SU-DHL-6 (cell line): ENCODE data around the gene CSRNP3.

ENCODE experiments used
- H2AFZ ChIP-seq: fragments of 200-600 bp; sonication (generic); 2 replicates; pipeline ENCODE4 v1.6.1; 2014; ENCODE audit warnings: low read depth, mild to moderate bottlenecking, moderate library complexity, mixed read lengths, antibody characterized with exemption, low read length; ENCODE audit not compliant: severe bottlenecking
- H3F3A ChIP-seq: fragments of 200-600 bp; shearing (Covaris generic); 2 replicates; pipeline ENCODE4 v1.6.0; 2016; ENCODE audit warnings: antibody characterized with exemption, mild to moderate bottlenecking; ENCODE audit not compliant: insufficient read depth
- H3K27ac ChIP-seq: fragments of 200-600 bp; sonication (generic); 2 replicates; pipeline ENCODE4 v1.5.1; 2016; ENCODE audit warnings: low read depth, mild to moderate bottlenecking, low read length, moderate library complexity, mixed read lengths
- H3K27me3 ChIP-seq: fragments of 200-600 bp; sonication (generic), shearing (Covaris generic); 2 replicates; pipeline ENCODE4 v1.6.0; 2014; ENCODE audit warnings: mild to moderate bottlenecking, low read length
- H3K36me3 ChIP-seq: fragments of 200-600 bp; sonication (generic); 2 replicates; pipeline ENCODE4 v1.6.1; 2014; ENCODE audit warnings: mild to moderate bottlenecking, low read length, mixed read lengths
- H3K4me2 ChIP-seq: fragments of 300-600, 200-600 bp; shearing (Covaris generic), sonication (generic); 2 replicates; pipeline ENCODE4 v1.6.0; 2014; ENCODE audit warnings: low read length, low read depth, mild to moderate bottlenecking; ENCODE audit not compliant: poor library complexity, severe bottlenecking
- H3K4me3 ChIP-seq: fragments of 200-600 bp; sonication (generic); 2 replicates; pipeline ENCODE4 v1.5.1; 2014; ENCODE audit warnings: antibody characterized with exemption, low read length, mild to moderate bottlenecking, mixed read lengths; ENCODE audit not compliant: insufficient read depth, poor library complexity, severe bottlenecking
- H3K79me2 ChIP-seq: fragments of 200-600 bp; sonication (generic); 2 replicates; pipeline ENCODE4 v1.6.1; 2014; ENCODE audit warnings: mild to moderate bottlenecking, low read length, moderate library complexity; ENCODE audit not compliant: insufficient read depth
- H3K9ac ChIP-seq: fragments of 200-600 bp; sonication (generic); 2 replicates; pipeline ENCODE4 v1.7.0; 2014; ENCODE audit warnings: mild to moderate bottlenecking, low read length
- H3K9me2 ChIP-seq: fragments of 200-600 bp; sonication (generic); replicated peaks from 2 replicates; pipeline ENCODE4 v1.6.1; 2014; ENCODE audit warnings: low read length; ENCODE audit not compliant: insufficient read depth
- H3K9me3 ChIP-seq: fragments of 200-600 bp; sonication (generic); 2 replicates; pipeline ENCODE4 v1.6.1; 2014; ENCODE audit warnings: low read length, mixed read lengths; ENCODE audit not compliant: insufficient read depth
- H4K20me1 ChIP-seq: fragments of 200-600 bp; sonication (generic); 2 replicates; pipeline ENCODE4 v1.6.1; 2014; ENCODE audit warnings: low read depth, mild to moderate bottlenecking, antibody characterized with exemption, low read length, moderate library complexity, mixed read lengths
- CTCF ChIP-seq: fragments of 200-600 bp; sonication (generic); IDR thresholded peaks from one replicate; pipeline ENCODE4 v1.5.1; 2017; ENCODE audit warnings: antibody characterized with exemption, mild to moderate bottlenecking, low read length, moderate library complexity; ENCODE audit not compliant: insufficient read depth, poor library complexity, severe bottlenecking
- EZH2phosphoT487 ChIP-seq: fragments of 200-600 bp; sonication (generic), shearing (Covaris generic); conservative IDR thresholded peaks from 2 replicates; pipeline ENCODE4 v1.6.1; 2018; ENCODE audit warnings: mild to moderate bottlenecking, antibody characterized with exemption, low read length, moderate library complexity, mixed read lengths

Gene CSRNP3

DNA sequence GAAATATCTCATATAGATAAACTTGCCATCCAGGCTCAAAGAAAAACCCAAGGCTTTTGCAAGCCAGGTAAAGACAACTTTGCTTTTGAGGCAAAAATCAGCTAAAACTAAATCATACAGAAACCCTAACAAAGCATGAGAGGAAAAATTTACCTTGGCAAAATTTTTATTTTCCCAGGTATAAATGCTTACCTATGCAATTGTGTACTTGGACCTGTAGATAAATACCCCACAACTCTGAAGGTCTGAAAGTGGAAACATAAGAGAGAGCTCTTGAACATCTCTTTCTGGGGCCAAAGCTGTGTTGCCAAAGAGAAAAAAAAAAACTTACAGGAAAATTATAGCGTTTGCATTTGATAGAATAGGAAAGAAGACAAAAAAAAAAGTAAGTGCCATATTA, 14.6 kb upstream of the CSRNP3 start:
- Histone ChIP-seq H3F3A (no peaks in the 10 kb centered on the region), H3K79me2 (no peaks in the 10 kb centered on the region), H3K27ac (no peak overlapping the region), H2AFZ (no peak overlapping the region), H3K4me3 (no peak overlapping the region), H3K9me3 (no peaks in the 10 kb centered on the region), H3K9me2 (no peaks in the 10 kb centered on the region), H4K20me1 (no peaks in the 10 kb centered on the region), H3K9ac (no peak overlapping the region), H3K36me3 (no peaks in the 10 kb centered on the region), H3K4me2 (no peak overlapping the region), H3K27me3 (no peaks in the 10 kb centered on the region)
- TF ChIP-seq CTCF, result no peak
- TF ChIP-seq EZH2phosphoT487, result no peak

GRCh38 chr2:165456027-165456426, 13.5 kb upstream of the CSRNP3 start:
- no peak for TF ChIP-seq CTCF
- TF ChIP-seq EZH2phosphoT487, result no peak
- no peak overlapping the region for H3K9ac ChIP-seq
- no peaks in the 10 kb centered on the region for H3K9me2 ChIP-seq
- no peak overlapping the region for H3K27ac ChIP-seq
- H3K36me3 ChIP-seq, result no peaks in the 10 kb centered on the region
- no peaks in the 10 kb centered on the region for H3K9me3 ChIP-seq
- no peaks in the 10 kb centered on the region for H3K27me3 ChIP-seq
- no peaks in the 10 kb centered on the region for H4K20me1 ChIP-seq
- no peak overlapping the region for H3K4me3 ChIP-seq
- no peaks in the 10 kb centered on the region for H3K79me2 ChIP-seq
- H2AFZ ChIP-seq, result no peak overlapping the region
- H3F3A ChIP-seq, result no peaks in the 10 kb centered on the region
- H3K4me2 ChIP-seq, result no peak overlapping the region

DNA sequence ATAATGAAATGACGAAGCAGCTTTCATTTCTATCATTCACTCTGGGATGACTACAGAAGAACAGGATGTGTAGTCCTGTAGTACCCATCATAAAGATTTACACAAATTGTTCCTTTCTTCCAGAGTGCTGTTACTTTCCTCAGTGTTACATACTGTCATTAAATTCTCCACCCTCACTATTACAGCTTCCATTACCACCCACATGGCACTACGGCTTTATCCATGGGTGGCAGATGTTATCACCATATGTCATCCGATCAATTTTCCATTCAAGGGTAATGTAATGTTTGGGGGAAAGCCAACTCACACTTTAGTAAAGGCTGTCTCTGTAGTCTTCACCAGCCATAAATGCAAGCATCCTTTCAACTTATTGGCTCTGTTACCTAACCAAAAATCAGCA, 7.1 kb upstream of the CSRNP3 start:
- no peaks in the 10 kb centered on the region for H3K36me3 ChIP-seq
- H3K9ac ChIP-seq, result no peak overlapping the region
- H3F3A ChIP-seq, result no peaks in the 10 kb centered on the region
- no peaks in the 10 kb centered on the region for H3K27me3 ChIP-seq
- H3K9me2 ChIP-seq, result no peaks in the 10 kb centered on the region
- no peak overlapping the region for H3K4me2 ChIP-seq
- no peak overlapping the region for H2AFZ ChIP-seq
- no peaks in the 10 kb centered on the region for H3K79me2 ChIP-seq
- H3K9me3 ChIP-seq, result no peaks in the 10 kb centered on the region
- no peak overlapping the region for H3K4me3 ChIP-seq
- TF ChIP-seq CTCF (no peak), EZH2phosphoT487 (no peak)
- no peaks in the 10 kb centered on the region for H4K20me1 ChIP-seq
- H3K27ac ChIP-seq, result no peak overlapping the region

DNA sequence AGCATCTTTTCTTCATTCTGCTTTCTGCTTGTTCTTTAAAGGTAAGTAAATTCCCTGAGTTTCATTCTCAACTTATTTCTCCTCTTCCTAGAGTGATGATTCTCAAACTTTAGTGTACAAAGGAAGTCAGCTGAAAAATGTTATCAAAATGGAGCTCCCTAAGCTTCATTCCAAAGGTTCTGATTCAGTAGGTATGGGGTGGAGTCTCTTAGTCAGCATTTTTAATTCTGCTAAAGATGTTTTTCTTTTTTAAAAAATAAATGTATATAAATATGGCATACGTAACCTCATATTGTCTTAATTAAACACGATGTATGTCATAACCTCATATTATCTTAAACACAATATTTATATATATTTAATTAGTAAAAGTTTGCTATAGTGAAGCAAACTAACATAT, 3.1 kb upstream of the CSRNP3 start:
- TF ChIP-seq CTCF (no peak), EZH2phosphoT487 (no peak)
- H3K9me3 ChIP-seq, result no peaks in the 10 kb centered on the region
- no peak overlapping the region for H3K9ac ChIP-seq
- H3K27ac ChIP-seq, result no peak overlapping the region
- H3K4me3 ChIP-seq, result no peak overlapping the region
- H2AFZ ChIP-seq, result no peak overlapping the region
- H4K20me1 ChIP-seq, result no peaks in the 10 kb centered on the region
- H3F3A ChIP-seq, result no peaks in the 10 kb centered on the region
- H3K36me3 ChIP-seq, result no peaks in the 10 kb centered on the region
- no peaks in the 10 kb centered on the region for H3K27me3 ChIP-seq
- no peak overlapping the region for H3K4me2 ChIP-seq
- H3K79me2 ChIP-seq, result no peaks in the 10 kb centered on the region
- H3K9me2 ChIP-seq, result no peaks in the 10 kb centered on the region
